ENCODE measurements around the gene FGF4.

The FGF4 gene

DNA sequence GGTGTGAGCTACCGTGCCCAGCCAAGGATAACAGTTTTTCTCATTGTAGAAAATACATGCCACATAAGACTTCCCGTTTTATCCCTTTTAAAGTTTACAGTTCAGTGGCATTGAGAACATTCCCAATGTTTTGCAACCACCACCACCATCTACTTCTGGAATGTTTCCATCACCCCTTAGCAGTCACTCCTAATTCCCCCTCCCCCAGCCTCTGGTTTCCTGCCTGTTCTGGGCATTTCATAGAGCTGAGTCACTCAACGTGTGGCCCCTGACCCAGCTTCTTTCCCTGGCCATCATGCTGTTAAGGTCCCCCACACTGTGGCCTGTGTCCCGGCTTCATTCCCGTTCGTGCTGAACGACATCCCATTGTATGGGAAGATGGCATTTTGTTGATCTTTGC lies 30.7 kb downstream of the FGF4 start:
- H3K4me1 Mint-ChIP-seq = no peaks in the 10 kb centered on the region
- H3K27ac Mint-ChIP-seq = no peak overlapping the region
- no peak for DNase-seq (ENCODE audit: low spot score in 2 of 2)
- H3K9me3 Mint-ChIP-seq = peaks cover 2% of the 10 kb centered on the region
- no peak overlapping the region for H3K4me3 Mint-ChIP-seq
- H3K27me3 Mint-ChIP-seq = peaks cover 14% of the 10 kb centered on the region
- no peaks in the 10 kb centered on the region for H3K36me3 Mint-ChIP-seq
- ATAC-seq (ENCODE audit: low read depth) = no peak

DNA sequence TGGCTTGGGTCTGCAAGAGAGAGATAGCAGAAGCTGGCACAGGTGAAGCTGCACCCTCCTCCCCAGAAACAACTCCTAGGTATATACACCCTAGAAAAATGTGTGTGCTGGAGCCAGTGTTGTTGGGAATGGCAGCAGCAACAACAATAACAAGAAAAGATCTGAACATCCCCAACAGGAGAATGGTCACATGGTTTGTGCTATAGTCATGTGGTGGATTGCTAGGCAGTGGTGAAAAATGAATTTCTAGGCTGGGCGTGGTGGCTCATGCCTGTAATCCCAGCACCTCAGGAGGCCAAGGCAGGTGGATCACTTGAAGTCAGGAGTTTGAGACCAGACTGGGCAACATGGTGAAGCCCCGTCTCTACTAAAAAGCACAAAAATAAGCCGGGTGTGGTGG lies 40.3 kb downstream of the FGF4 start:
- DNase-seq (ENCODE audit: low spot score in 2 of 2) = no peak
- Mint-ChIP-seq H3K36me3 (no peaks in the 10 kb centered on the region), H3K9me3 (peaks cover 16% of the 10 kb centered on the region), H3K4me1 (no peaks in the 10 kb centered on the region), H3K4me3 (no peak overlapping the region), H3K27ac (no peak overlapping the region), H3K27me3 (peaks cover 11% of the 10 kb centered on the region)
- ATAC-seq (ENCODE audit: low read depth) = no peak

DNA sequence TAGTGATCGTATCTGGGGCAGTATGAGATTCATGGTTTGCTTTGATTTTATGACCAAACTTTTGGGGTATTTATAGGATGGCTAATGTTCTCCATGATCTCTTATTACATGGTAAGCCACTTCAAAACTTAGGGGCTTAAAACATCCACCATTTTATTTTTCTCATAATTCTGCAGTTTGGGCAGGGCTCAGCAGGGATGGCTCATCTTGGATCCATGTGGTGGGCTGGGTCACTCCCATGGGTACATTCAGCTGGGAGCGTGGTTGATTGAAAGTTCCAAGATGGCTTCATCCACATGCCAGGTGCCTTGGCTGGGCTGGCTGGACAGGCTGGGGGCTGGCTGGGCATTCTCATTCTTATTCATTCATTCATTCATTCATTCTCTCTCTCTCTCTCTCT lies 40.8 kb downstream of the FGF4 start:
- Mint-ChIP-seq H3K27me3 (peaks cover 13% of the 10 kb centered on the region), H3K36me3 (no peaks in the 10 kb centered on the region), H3K9me3 (peaks cover 13% of the 10 kb centered on the region), H3K4me1 (no peaks in the 10 kb centered on the region), H3K4me3 (no peak overlapping the region), H3K27ac (no peak overlapping the region)
- no peak for DNase-seq (ENCODE audit: low spot score in 2 of 2)
- ATAC-seq (ENCODE audit: low read depth) = no peak

DNA sequence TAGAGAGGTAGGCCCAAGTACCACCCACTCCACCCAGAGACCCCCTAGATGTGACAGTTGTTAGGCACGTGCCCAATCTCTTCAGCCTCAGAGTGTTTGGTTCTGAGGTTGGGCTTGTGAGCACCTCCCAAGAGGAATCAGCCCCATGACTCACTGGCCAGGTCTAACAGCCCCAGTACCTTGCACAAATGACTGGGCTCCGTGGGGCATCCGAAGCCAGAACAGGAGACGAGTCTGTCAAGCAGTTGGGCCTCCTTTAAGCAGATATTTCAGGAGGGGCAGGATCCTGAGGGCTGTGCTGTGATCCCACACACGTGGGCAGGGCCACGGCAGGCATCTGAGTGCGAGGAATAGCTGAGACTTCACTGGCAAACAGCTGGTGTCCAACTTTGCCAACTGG lies 42.2 kb downstream of the FGF4 start:
- Mint-ChIP-seq H3K36me3 (no peaks in the 10 kb centered on the region), H3K4me1 (no peaks in the 10 kb centered on the region), H3K27ac (no peak overlapping the region), H3K4me3 (no peak overlapping the region), H3K9me3 (peaks cover 13% of the 10 kb centered on the region), H3K27me3 (peaks cover 16% of the 10 kb centered on the region)
- DNase-seq (ENCODE audit: low spot score in 2 of 2) (no peak), ATAC-seq (ENCODE audit: low read depth) (no peak)

DNA sequence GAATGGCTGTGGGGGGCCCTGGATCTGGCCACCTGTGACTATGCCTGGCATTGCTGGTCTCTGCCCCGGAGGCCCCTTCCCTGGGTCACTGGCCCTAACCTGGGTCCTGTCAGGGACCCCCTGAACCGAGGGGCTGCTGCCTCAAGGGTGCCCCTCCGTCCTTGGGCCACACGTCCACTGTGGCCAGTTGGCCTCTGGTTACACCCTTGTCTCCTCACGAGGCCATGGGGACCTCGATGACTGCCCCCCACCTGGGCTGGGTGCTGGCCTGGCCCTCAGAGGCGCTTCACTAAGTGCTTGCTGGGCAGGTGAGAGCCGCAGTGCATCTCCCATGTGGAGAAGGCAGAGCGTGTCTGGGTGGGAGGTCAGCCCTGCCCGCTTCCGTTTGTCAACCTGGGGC lies 44.0 kb downstream of the FGF4 start:
- Mint-ChIP-seq H3K36me3 (no peaks in the 10 kb centered on the region), H3K27ac (no peak overlapping the region), H3K27me3 (peaks cover 23% of the 10 kb centered on the region), H3K9me3 (peaks cover 10% of the 10 kb centered on the region), H3K4me1 (peaks cover 2% of the 10 kb centered on the region), H3K4me3 (no peak overlapping the region)
- ATAC-seq (ENCODE audit: low read depth) (no peak), DNase-seq (ENCODE audit: low spot score in 2 of 2) (no peak)

GRCh38 chr11:69730500-69730899 lies 44.6 kb downstream of the FGF4 start:
- H3K4me3 Mint-ChIP-seq = no peak overlapping the region
- H3K36me3 Mint-ChIP-seq = no peaks in the 10 kb centered on the region
- H3K27me3 Mint-ChIP-seq = peaks cover 25% of the 10 kb centered on the region
- no peak for DNase-seq (ENCODE audit: low spot score in 2 of 2)
- peaks cover 10% of the 10 kb centered on the region for H3K9me3 Mint-ChIP-seq
- ATAC-seq (ENCODE audit: low read depth) = no peak
- H3K4me1 Mint-ChIP-seq = peaks cover 2% of the 10 kb centered on the region
- no peak overlapping the region for H3K27ac Mint-ChIP-seq

- DNase-seq (ENCODE audit: low spot score in 2 of 2) (no peak), ATAC-seq (ENCODE audit: low read depth) (no peak)
- Mint-ChIP-seq H3K9me3 (peaks cover 7% of the 10 kb centered on the region), H3K36me3 (no peaks in the 10 kb centered on the region), H3K27ac (no peak overlapping the region), H3K4me1 (peaks cover 2% of the 10 kb centered on the region), H3K4me3 (no peak overlapping the region), H3K27me3 (peaks cover 31% of the 10 kb centered on the region)
Measured at GRCh38 chr11:69729252-69729651, 45.9 kb downstream of the FGF4 start.

- Mint-ChIP-seq H3K27me3 (peaks cover 35% of the 10 kb centered on the region), H3K9me3 (no peaks in the 10 kb centered on the region), H3K27ac (no peak overlapping the region), H3K4me1 (peaks cover 2% of the 10 kb centered on the region), H3K4me3 (no peak overlapping the region), H3K36me3 (no peaks in the 10 kb centered on the region)
- ATAC-seq (ENCODE audit: low read depth) (no peak), DNase-seq (ENCODE audit: low spot score in 2 of 2) (no peak)
Measured at GRCh38 chr11:69727266-69727665, 47.9 kb downstream of the FGF4 start.

- ATAC-seq (ENCODE audit: low read depth) (no peak), DNase-seq (ENCODE audit: low spot score in 2 of 2) (no peak)
- Mint-ChIP-seq H3K27ac (no peak overlapping the region), H3K27me3 (peaks cover 34% of the 10 kb centered on the region), H3K4me1 (peaks cover 2% of the 10 kb centered on the region), H3K9me3 (no peaks in the 10 kb centered on the region), H3K4me3 (no peak overlapping the region), H3K36me3 (no peaks in the 10 kb centered on the region)
Measured at GRCh38 chr11:69726481-69726880, 48.7 kb downstream of the FGF4 start.

- no peak overlapping the region for H3K27ac Mint-ChIP-seq
- H3K36me3 Mint-ChIP-seq = no peaks in the 10 kb centered on the region
- DNase-seq (ENCODE audit: low spot score in 2 of 2) = no peak
- peaks cover 36% of the 10 kb centered on the region for H3K27me3 Mint-ChIP-seq
- no peak for ATAC-seq (ENCODE audit: low read depth)
- no peak overlapping the region for H3K4me3 Mint-ChIP-seq
- H3K4me1 Mint-ChIP-seq = peaks cover 2% of the 10 kb centered on the region
- H3K9me3 Mint-ChIP-seq = no peaks in the 10 kb centered on the region
Measured at GRCh38 chr11:69726019-69726418, 49.1 kb downstream of the FGF4 start.

GRCh38 chr11:69721745-69722144 lies 53.4 kb downstream of the FGF4 start:
- no peak for DNase-seq (ENCODE audit: low spot score in 2 of 2)
- Mint-ChIP-seq H3K27ac (no peak overlapping the region), H3K4me3 (no peak overlapping the region)

DNA sequence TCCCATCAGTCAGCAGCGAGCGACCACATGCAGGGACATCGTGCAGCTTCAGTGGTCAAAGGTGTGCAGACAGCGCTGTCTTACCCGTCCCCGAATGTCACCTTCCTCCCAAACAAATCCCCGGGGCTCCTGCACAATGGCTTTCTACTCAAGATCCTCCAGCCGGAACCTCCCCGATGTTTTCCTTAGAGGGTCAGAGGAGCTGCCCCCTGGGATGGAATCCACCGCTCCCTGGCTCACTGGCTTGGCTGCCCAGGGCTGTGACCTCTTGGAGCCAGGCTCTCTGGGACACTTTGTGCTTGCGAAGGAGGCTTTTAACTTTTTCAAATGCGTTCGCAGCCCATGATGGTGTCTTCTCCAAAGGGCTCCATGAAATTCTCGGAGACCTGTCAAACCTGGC lies 54.0 kb downstream of the FGF4 start:
- Mint-ChIP-seq H3K9me3 (no peaks in the 10 kb centered on the region), H3K4me3 (no peak overlapping the region), H3K27ac (no peak overlapping the region), H3K4me1 (no peaks in the 10 kb centered on the region), H3K36me3 (no peaks in the 10 kb centered on the region), H3K27me3 (peaks cover 32% of the 10 kb centered on the region)
- DNase-seq (ENCODE audit: low spot score in 2 of 2) = no peak
- no peak for ATAC-seq (ENCODE audit: low read depth)

More at GRCh38 chr11:69721745-69722144, 53.4 kb downstream of the FGF4 start:
- no peak for ATAC-seq (ENCODE audit: low read depth)
- H3K36me3 Mint-ChIP-seq = no peaks in the 10 kb centered on the region
- no peaks in the 10 kb centered on the region for H3K9me3 Mint-ChIP-seq
- H3K4me1 Mint-ChIP-seq = no peaks in the 10 kb centered on the region
- peaks cover 34% of the 10 kb centered on the region for H3K27me3 Mint-ChIP-seq
